ENCODE data around the gene ALDH1A2.
"Not testable (repeated sequence)": the region's sequence is repeated elsewhere in the genome, so short reads cannot be mapped to it uniquely, and the experiment has no call there.

Gene ALDH1A2

GRCh38 chr15:58037723-58038301 lies 27.7 kb downstream of the ALDH1A2 start:
- H3K4me2 ChIP-seq, result no peak overlapping the region
- H3K36me3 ChIP-seq (ENCODE audit: insufficient read depth), result no peaks in the 10 kb centered on the region
- no peak for TF ChIP-seq CTCF (conservative IDR thresholded peaks at IDR 0.05; ENCODE audit: low read depth, low read length)
- no peak overlapping the region for H3K27ac ChIP-seq
- H3K4me3 ChIP-seq (IDR thresholded peaks at IDR 0.05; ENCODE audit: insufficient read depth, low read depth, low read length), result no peak overlapping the region
- no peaks in the 10 kb centered on the region for H3K79me2 ChIP-seq (ENCODE audit: insufficient read depth, low read depth)
- H3K4me1 ChIP-seq (ENCODE audit: low read depth, poor library complexity, severe bottlenecking), result no peaks in the 10 kb centered on the region
- no peaks in the 10 kb centered on the region for H3K27me3 ChIP-seq (ENCODE audit: insufficient read depth, low read depth)
- H4K20me1 ChIP-seq (ENCODE audit: insufficient read depth), result no peaks in the 10 kb centered on the region
- no peak overlapping the region for H2AFZ ChIP-seq (ENCODE audit: low read depth)
- H3K9ac ChIP-seq, result no peak overlapping the region

GRCh38 chr15:58036579-58036978 lies 28.9 kb downstream of the ALDH1A2 start:
- H3K27me3 ChIP-seq (ENCODE audit: insufficient read depth, low read depth), result no peaks in the 10 kb centered on the region
- no peaks in the 10 kb centered on the region for H3K36me3 ChIP-seq (ENCODE audit: insufficient read depth)
- no peaks in the 10 kb centered on the region for H3K4me1 ChIP-seq (ENCODE audit: low read depth, poor library complexity, severe bottlenecking)
- no peak for TF ChIP-seq CTCF (conservative IDR thresholded peaks at IDR 0.05; ENCODE audit: low read depth, low read length)
- H4K20me1 ChIP-seq (ENCODE audit: insufficient read depth), result no peaks in the 10 kb centered on the region
- H3K4me2 ChIP-seq, result no peak overlapping the region
- H3K9ac ChIP-seq, result no peak overlapping the region
- no peak overlapping the region for H3K4me3 ChIP-seq (IDR thresholded peaks at IDR 0.05; ENCODE audit: insufficient read depth, low read depth, low read length)
- H3K79me2 ChIP-seq (ENCODE audit: insufficient read depth, low read depth), result no peaks in the 10 kb centered on the region
- no peak overlapping the region for H2AFZ ChIP-seq (ENCODE audit: low read depth)
- no peak overlapping the region for H3K27ac ChIP-seq

- H3K4me1 ChIP-seq (ENCODE audit: low read depth, poor library complexity, severe bottlenecking); H3K36me3 ChIP-seq (ENCODE audit: insufficient read depth); H3K27ac ChIP-seq; H3K4me2 ChIP-seq; H3K9ac ChIP-seq; H3K79me2 ChIP-seq (ENCODE audit: insufficient read depth, low read depth); H4K20me1 ChIP-seq (ENCODE audit: insufficient read depth); H2AFZ ChIP-seq (ENCODE audit: low read depth); H3K27me3 ChIP-seq (ENCODE audit: insufficient read depth, low read depth); H3K4me3 ChIP-seq (IDR thresholded peaks at IDR 0.05; ENCODE audit: insufficient read depth, low read depth, low read length): not testable (repeated sequence)
Measured at GRCh38 chr15:58028392-58028791, 37.1 kb downstream of the ALDH1A2 start.

GRCh38 chr15:58026552-58026951 lies 39.0 kb downstream of the ALDH1A2 start:
- Histone ChIP-seq H3K79me2 (ENCODE audit: insufficient read depth, low read depth) (no peaks in the 10 kb centered on the region), H3K27ac (no peak overlapping the region), H3K4me2 (no peak overlapping the region), H2AFZ (ENCODE audit: low read depth) (no peak overlapping the region), H3K36me3 (ENCODE audit: insufficient read depth) (no peaks in the 10 kb centered on the region), H3K4me3 (IDR thresholded peaks at IDR 0.05; ENCODE audit: insufficient read depth, low read depth, low read length) (no peak overlapping the region), H3K4me1 (ENCODE audit: low read depth, poor library complexity, severe bottlenecking) (no peaks in the 10 kb centered on the region), H3K9ac (no peak overlapping the region), H3K27me3 (ENCODE audit: insufficient read depth, low read depth) (no peaks in the 10 kb centered on the region), H4K20me1 (ENCODE audit: insufficient read depth) (no peaks in the 10 kb centered on the region)
- TF ChIP-seq CTCF (conservative IDR thresholded peaks at IDR 0.05; ENCODE audit: low read depth, low read length), result no peak

GRCh38 chr15:58026051-58026450 lies 39.5 kb downstream of the ALDH1A2 start:
- no peak for TF ChIP-seq CTCF (conservative IDR thresholded peaks at IDR 0.05; ENCODE audit: low read depth, low read length)
- no peaks in the 10 kb centered on the region for H3K4me1 ChIP-seq (ENCODE audit: low read depth, poor library complexity, severe bottlenecking)
- H3K9ac ChIP-seq, result no peak overlapping the region
- H3K27me3 ChIP-seq (ENCODE audit: insufficient read depth, low read depth), result no peaks in the 10 kb centered on the region
- H3K4me3 ChIP-seq (IDR thresholded peaks at IDR 0.05; ENCODE audit: insufficient read depth, low read depth, low read length), result no peak overlapping the region
- no peak overlapping the region for H3K4me2 ChIP-seq
- no peaks in the 10 kb centered on the region for H4K20me1 ChIP-seq (ENCODE audit: insufficient read depth)
- H3K27ac ChIP-seq, result no peak overlapping the region
- no peaks in the 10 kb centered on the region for H3K79me2 ChIP-seq (ENCODE audit: insufficient read depth, low read depth)
- H2AFZ ChIP-seq (ENCODE audit: low read depth), result no peak overlapping the region
- no peaks in the 10 kb centered on the region for H3K36me3 ChIP-seq (ENCODE audit: insufficient read depth)
